PC-3 (cell line): ENCODE results near the gene RILPL2. TPM values are rescaled to one million over a fixed set of nuclear protein-coding genes. Genes with fewer than 3 reads are reported as not detected.
"Not testable (repeated sequence)": the region's sequence is repeated elsewhere in the genome, so short reads cannot be mapped to it uniquely, and the experiment has no call there.

Experiments
- ATAC-seq: fragments of 200-7000 bp; cut with Tn5 transposase; 2 replicates; pipeline ENCODE4 v1.9.1; 2020; ENCODE audit warnings: mild to moderate bottlenecking, moderate library complexity
- BruUV-seq: library from RNA; stranded (reverse); fragments of 400-500 nt; replicated peaks from 2 replicates; lab custom pipeline; 2021; lab: Mats Ljungman, UMichigan
- CTCF ChIA-PET: fragments of 300-600 bp; sonication (Branson Sonifier 250); formaldehyde crosslinking; loops from one replicate; lab custom pipeline; 2022; ENCODE audit warnings: antibody characterized with exemption; lab: Charles Lee
- POLR2A ChIA-PET: fragments of 300-600 bp; sonication (Branson Sonifier 250); formaldehyde crosslinking; loops from one replicate; lab custom pipeline; 2022; ENCODE audit warnings: antibody characterized with exemption; ENCODE audit not compliant: unreplicated experiment; lab: Charles Lee
- DNase-seq: peaks from one replicate; pipeline ENCODE4 v3.0.0-alpha.2; 2015
- H2AFZ ChIP-seq: fragments of 300-600 bp; sonication (generic); 2 replicates; pipeline ENCODE4 v1.6.0; 2016; ENCODE audit warnings: antibody characterized with exemption, low read length
- H3F3A ChIP-seq: fragments of 300-600 bp; sonication (generic); one replicate; pipeline ENCODE4 v1.6.0; 2017; ENCODE audit warnings: antibody characterized with exemption, low read length, control low read depth, mild to moderate bottlenecking; ENCODE audit not compliant: unreplicated experiment
- H3K27ac ChIP-seq: fragments of 300-600 bp; sonication (generic); 2 replicates; pipeline ENCODE4 v1.5.1; 2016; ENCODE audit warnings: mild to moderate bottlenecking, low read length
- H3K27me3 ChIP-seq: fragments of 300-600 bp; sonication (generic); 2 replicates; pipeline ENCODE4 v1.6.1; 2016; ENCODE audit warnings: low read length, mixed read lengths
- H3K36me3 ChIP-seq: fragments of 300-600 bp; sonication (generic); 2 replicates; pipeline ENCODE4 v1.6.1; 2016; ENCODE audit warnings: low read depth, mixed run types, low read length, mixed read lengths
- H3K4me1 ChIP-seq: fragments of 300-600 bp; sonication (generic); 2 replicates; pipeline ENCODE4 v1.5.1; 2016; ENCODE audit warnings: low read length; ENCODE audit not compliant: insufficient read depth
- H3K4me2 ChIP-seq: fragments of 300-600 bp; sonication (generic); 2 replicates; pipeline ENCODE4 v1.6.0; 2016; ENCODE audit warnings: low read length
- H3K4me3 ChIP-seq: fragments of 300-600 bp; sonication (generic); 2 replicates; pipeline ENCODE4 v1.5.1; 2016; ENCODE audit warnings: mild to moderate bottlenecking, low read length, mixed read lengths
- H3K79me2 ChIP-seq: fragments of 300-600 bp; sonication (generic); 2 replicates; pipeline ENCODE4 v1.6.1; 2017; ENCODE audit warnings: low read length, mixed read lengths
- H3K9ac ChIP-seq: fragments of 300-600 bp; sonication (generic); 2 replicates; pipeline ENCODE4 v1.6.0; 2016; ENCODE audit warnings: mild to moderate bottlenecking, low read length
- H3K9me2 ChIP-seq: fragments of 300-600 bp; sonication (generic); replicated peaks from 2 replicates; pipeline ENCODE4 v1.6.1; 2016; ENCODE audit warnings: mixed run types, low read length, mixed read lengths
- H3K9me3 ChIP-seq: fragments of 300-600 bp; sonication (generic); 2 replicates; pipeline ENCODE4 v1.6.1; 2016; ENCODE audit warnings: low read length, mixed read lengths
- H4K20me1 ChIP-seq: fragments of 300-600 bp; sonication (generic); 2 replicates; pipeline ENCODE4 v1.6.1; 2016; ENCODE audit warnings: low read length, mixed read lengths
- EZH2 ChIP-seq: fragments of 300-600 bp; sonication (generic); IDR thresholded peaks from one replicate; pipeline ENCODE4 v1.6.1; 2017; ENCODE audit warnings: antibody characterized with exemption, mild to moderate bottlenecking, low read length; ENCODE audit not compliant: unreplicated experiment
- EZH2phosphoT487 ChIP-seq: fragments of 300-600 bp; sonication (generic); IDR thresholded peaks from 2 replicates; pipeline ENCODE4 v1.6.1; 2018; ENCODE audit warnings: mild to moderate bottlenecking, antibody characterized with exemption, low read length, borderline replicate concordance
- intact Hi-C: fragments of 100-400 bp; cut with micrococcal nuclease; formaldehyde crosslinking; loops from 2 replicates; pipeline ENCODE4 v1.9.0; 2023
- total RNA-seq: library from RNA; depleted of rRNA; stranded (reverse); fragments of >200 nt; gene quantifications from 2 replicates; pipeline ENCODE4 v1.2.3, GENCODE V29; 2014
- TF ChIP-seq, protein P1 (sequence below): fragments of 300-600 bp; sonication (generic); conservative IDR thresholded peaks from 2 replicates; pipeline ENCODE4 v1.5.1; 2017; ENCODE audit warnings: antibody characterized with exemption, low read depth, mild to moderate bottlenecking, low read length

The RILPL2 gene
- total RNA-seq, 1 experiment from 2014 or later: 2.2 TPM

DNA sequence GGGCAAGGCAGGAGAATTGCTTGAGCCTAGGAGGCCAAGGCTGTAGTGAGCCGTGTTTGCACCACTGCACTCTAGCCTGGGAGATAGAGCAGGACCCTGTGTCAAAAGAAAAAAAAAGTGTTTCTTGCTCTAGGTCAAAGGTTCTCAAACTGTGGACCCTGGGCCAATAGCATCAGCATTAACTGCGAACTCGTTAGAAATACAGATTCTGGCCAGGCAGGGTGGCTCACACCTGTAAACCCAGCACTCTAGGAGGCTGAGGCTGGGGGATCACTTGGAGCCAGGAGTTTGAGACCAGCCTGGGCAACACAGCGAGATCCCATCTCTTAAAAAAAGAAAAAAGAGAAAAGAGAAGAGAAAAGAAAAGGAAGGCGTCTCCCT lies 858 bp downstream of the RILPL2 start:
- no peak for DNase-seq
- TF ChIP-seq, protein P1, sequence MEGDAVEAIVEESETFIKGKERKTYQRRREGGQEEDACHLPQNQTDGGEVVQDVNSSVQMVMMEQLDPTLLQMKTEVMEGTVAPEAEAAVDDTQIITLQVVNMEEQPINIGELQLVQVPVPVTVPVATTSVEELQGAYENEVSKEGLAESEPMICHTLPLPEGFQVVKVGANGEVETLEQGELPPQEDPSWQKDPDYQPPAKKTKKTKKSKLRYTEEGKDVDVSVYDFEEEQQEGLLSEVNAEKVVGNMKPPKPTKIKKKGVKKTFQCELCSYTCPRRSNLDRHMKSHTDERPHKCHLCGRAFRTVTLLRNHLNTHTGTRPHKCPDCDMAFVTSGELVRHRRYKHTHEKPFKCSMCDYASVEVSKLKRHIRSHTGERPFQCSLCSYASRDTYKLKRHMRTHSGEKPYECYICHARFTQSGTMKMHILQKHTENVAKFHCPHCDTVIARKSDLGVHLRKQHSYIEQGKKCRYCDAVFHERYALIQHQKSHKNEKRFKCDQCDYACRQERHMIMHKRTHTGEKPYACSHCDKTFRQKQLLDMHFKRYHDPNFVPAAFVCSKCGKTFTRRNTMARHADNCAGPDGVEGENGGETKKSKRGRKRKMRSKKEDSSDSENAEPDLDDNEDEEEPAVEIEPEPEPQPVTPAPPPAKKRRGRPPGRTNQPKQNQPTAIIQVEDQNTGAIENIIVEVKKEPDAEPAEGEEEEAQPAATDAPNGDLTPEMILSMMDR: no peak
- TF ChIP-seq EZH2phosphoT487: no peak
- TF ChIP-seq EZH2: no peak
- no peaks in the 10 kb centered on the region for H3K9me3 ChIP-seq
- H4K20me1 ChIP-seq: no peaks in the 10 kb centered on the region
- H3K27me3 ChIP-seq: no peaks in the 10 kb centered on the region
- H3F3A ChIP-seq: no peaks in the 10 kb centered on the region
- H3K27ac ChIP-seq: no peak overlapping the region
- H3K36me3 ChIP-seq: no peaks in the 10 kb centered on the region
- H3K4me3 ChIP-seq: peak overlapping the region; percentile 93
- peaks cover 6% of the 10 kb centered on the region; the same call in 1 of the 2 replicates for H3K4me1 ChIP-seq
- ATAC-seq: no peak
- ChIA-PET POLR2A (no interaction called here), CTCF (no interaction called here)
- peak overlapping the region; percentile 100 for H2AFZ ChIP-seq
- H3K79me2 ChIP-seq: peaks cover 9% of the 10 kb centered on the region
- H3K9ac ChIP-seq: no peak overlapping the region
- H3K4me2 ChIP-seq: peak overlapping the region; percentile 97
- intact Hi-C loops: no loop called here
- BruUV-seq: no TSS peak
- H3K9me2 ChIP-seq: no peaks in the 10 kb centered on the region

DNA sequence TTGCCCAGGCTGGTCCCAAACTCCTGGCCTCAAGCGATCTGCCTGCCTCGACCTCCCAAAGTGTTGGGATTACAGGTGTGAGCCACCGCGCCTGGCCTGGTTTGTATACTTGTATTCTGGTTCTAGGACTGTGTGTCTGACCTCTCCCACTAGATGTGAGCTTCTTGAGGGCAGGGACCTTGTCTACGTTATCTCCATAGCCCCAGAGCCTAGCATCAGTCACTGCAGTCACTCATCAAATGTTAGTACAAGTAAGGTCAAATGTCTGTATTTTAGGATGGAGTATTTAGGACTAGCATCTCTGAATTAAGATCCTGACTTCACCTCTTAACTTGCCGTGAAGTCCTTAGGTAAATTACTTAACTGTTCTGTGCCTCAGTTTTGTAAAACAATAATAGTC lies 2.9 kb downstream of the RILPL2 start:
- no peaks in the 10 kb centered on the region for H3K9me3 ChIP-seq
- ChIA-PET CTCF (no interaction called here), POLR2A (no interaction called here)
- no peak overlapping the region for H3K9ac ChIP-seq
- BruUV-seq: no TSS peak
- H3F3A ChIP-seq: no peaks in the 10 kb centered on the region
- DNase-seq: no peak
- H3K79me2 ChIP-seq: peaks cover 9% of the 10 kb centered on the region
- no peaks in the 10 kb centered on the region for H3K36me3 ChIP-seq
- H3K4me2 ChIP-seq: no peak overlapping the region
- H3K4me1 ChIP-seq: peaks cover 6% of the 10 kb centered on the region; the same call in 1 of the 2 replicates
- H2AFZ ChIP-seq: no peak overlapping the region
- intact Hi-C loops: no loop called here
- no peak overlapping the region for H3K4me3 ChIP-seq
- no peaks in the 10 kb centered on the region for H4K20me1 ChIP-seq
- no peaks in the 10 kb centered on the region for H3K9me2 ChIP-seq
- no peak overlapping the region for H3K27ac ChIP-seq
- TF ChIP-seq, protein P1: no peak
- TF ChIP-seq EZH2: no peak
- no peak for TF ChIP-seq EZH2phosphoT487
- H3K27me3 ChIP-seq: no peaks in the 10 kb centered on the region
- no peak for ATAC-seq

DNA sequence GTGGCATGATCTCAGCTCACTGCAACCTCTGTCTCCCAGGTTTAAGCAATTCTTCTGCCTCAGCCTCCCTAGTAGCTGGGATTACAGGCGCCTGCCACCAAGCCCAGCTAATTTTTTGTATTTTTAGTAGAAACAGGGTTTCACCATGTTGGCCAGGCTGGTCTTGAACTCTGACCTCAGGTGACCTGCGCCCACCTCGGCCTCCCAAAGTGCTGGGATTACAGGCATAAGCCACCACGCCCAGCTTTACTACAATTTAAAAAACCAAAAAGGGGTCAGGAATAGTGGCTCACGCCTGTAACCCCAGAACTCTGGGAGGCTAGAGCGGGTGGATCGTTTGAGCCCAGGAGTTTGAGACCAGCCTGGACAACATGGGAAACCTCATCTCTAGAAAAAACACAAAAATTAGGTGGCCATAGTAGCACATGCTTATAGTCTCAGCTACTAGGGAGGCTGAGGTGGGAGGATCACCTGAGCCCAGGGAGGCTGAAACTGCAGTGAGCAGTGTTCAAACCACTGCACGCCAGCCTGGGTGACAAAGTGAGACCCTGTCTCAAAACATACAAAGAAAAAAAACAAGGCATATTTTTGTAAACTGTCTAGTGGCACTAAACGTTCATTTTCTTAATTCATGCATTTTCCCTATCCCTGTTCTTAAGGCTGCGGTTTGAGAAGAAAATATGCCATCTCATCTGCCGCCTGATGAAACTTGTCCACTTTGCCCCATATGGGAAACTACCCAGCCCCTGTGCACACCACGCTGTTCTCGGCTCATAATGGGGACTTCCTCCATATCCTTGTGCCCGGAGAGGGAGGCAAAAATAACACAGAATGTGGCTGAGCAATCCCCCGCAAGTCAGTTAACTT lies 4.3 kb downstream of the RILPL2 start:
- BruUV-seq, POLR2A ChIA-PET, intact Hi-C loops: not testable (repeated sequence)

DNA sequence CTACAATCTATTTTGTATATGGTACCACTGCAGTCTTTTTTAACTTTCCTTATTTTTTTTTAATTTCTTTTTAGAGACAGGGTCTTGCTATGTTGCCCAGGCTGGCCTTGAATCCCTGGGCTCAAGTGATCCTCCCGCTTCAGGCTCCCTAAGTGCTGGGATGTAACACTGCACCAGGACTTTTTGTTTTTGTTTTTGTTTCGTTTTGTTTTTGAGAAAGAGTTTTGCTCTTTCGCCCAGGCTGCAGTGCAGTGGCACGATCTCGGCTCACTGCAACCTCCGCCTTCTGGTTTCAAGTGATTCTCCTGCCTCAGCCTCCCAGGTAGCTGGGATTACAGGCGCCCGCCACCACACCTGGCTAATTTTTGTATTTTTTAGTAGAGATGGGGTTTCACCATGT lies 7.4 kb downstream of the RILPL2 start:
- H3K27me3 ChIP-seq, intact Hi-C loops, H3K9ac ChIP-seq, H3K4me1 ChIP-seq, H3K4me2 ChIP-seq, H2AFZ ChIP-seq, H4K20me1 ChIP-seq, DNase-seq, POLR2A ChIA-PET, CTCF ChIA-PET, H3F3A ChIP-seq, H3K9me3 ChIP-seq, BruUV-seq, H3K4me3 ChIP-seq, ATAC-seq, H3K27ac ChIP-seq, H3K36me3 ChIP-seq, H3K9me2 ChIP-seq, H3K79me2 ChIP-seq: not testable (repeated sequence)

More for the DNA sequence above, 4.3 kb downstream of the RILPL2 start:
- ATAC-seq, H3K9me3 ChIP-seq, DNase-seq, H3K4me3 ChIP-seq, H4K20me1 ChIP-seq, H3K9ac ChIP-seq, H3K27me3 ChIP-seq, H3K36me3 ChIP-seq, H3K9me2 ChIP-seq, H2AFZ ChIP-seq, H3F3A ChIP-seq, CTCF ChIA-PET, H3K79me2 ChIP-seq, H3K4me1 ChIP-seq, H3K27ac ChIP-seq, H3K4me2 ChIP-seq: not testable (repeated sequence)
